Astrocyte (in vitro differentiated cells and primary cell): ENCODE results near the gene SGCB.

Experiments used
- EZH2 ChIP-seq: IDR thresholded peaks from 2 replicates; pipeline ENCODE4 v1.6.1; 2012; ENCODE audit warnings: mild to moderate bottlenecking, low read length, inconsistent platforms; ENCODE audit not compliant: insufficient read depth
- TF ChIP-seq, protein P1 (sequence below): IDR thresholded peaks from 2 replicates; pipeline ENCODE4 v1.5.1; 2011; ENCODE audit warnings: low read depth, mild to moderate bottlenecking, inconsistent platforms, low read length, moderate library complexity; ENCODE audit not compliant: insufficient read depth

DNA sequence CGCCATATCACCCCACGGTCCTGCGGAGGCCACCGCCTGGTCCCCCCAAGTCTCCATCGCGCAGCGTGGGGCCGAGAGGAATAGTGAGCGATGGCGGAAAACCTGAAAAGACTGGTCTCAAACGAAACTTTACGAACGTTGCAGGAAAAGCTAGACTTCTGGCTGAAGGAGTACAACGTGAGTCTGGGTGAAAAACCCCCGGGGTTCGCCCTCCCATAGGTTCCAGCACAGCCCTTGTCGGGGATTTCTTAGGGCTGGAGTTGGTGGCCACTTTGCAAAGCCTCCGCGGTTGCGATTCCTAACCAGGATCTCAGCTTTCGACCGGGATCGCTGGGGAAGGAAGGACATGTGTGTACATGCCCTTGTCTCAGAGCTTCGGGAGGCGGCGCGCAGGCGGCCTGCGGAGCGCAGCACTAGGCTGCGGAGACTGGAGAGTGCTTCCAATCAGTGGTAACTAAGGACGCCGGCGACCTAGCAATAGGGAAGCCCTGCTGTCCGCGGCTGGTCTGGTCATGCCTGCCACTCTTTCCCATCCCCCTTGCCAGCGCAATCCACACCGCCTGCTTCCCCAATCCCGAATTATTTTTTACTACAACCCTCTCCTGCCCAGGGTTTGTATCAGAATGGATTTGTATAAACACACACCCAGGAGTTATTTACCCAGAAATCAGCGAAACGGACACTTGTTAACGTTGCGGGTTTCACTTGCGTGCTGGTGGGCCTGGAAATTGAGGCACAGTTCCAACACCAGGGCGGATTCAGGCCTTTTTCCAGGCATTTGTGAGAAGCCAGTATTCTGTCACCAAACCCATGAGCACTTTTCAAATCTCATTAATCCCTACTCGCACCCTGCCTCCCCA lies 13.7 kb upstream of the SGCB start:
- TF ChIP-seq, protein P1, sequence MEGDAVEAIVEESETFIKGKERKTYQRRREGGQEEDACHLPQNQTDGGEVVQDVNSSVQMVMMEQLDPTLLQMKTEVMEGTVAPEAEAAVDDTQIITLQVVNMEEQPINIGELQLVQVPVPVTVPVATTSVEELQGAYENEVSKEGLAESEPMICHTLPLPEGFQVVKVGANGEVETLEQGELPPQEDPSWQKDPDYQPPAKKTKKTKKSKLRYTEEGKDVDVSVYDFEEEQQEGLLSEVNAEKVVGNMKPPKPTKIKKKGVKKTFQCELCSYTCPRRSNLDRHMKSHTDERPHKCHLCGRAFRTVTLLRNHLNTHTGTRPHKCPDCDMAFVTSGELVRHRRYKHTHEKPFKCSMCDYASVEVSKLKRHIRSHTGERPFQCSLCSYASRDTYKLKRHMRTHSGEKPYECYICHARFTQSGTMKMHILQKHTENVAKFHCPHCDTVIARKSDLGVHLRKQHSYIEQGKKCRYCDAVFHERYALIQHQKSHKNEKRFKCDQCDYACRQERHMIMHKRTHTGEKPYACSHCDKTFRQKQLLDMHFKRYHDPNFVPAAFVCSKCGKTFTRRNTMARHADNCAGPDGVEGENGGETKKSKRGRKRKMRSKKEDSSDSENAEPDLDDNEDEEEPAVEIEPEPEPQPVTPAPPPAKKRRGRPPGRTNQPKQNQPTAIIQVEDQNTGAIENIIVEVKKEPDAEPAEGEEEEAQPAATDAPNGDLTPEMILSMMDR, result no peak
- no peak for TF ChIP-seq EZH2
